Aorta (tissue), 5 donors: ENCODE data around the gene ADGRA1. TPM values are rescaled to one million over a fixed set of nuclear protein-coding genes. Genes with fewer than 3 reads are reported as not detected.

Experiments
- ATAC-seq: fragments of 200-7000 bp; cut with Tn5 transposase; one replicate; pipeline ENCODE4 v1.9.1; 2022; ENCODE audit warnings: moderate library complexity; ENCODE audit not compliant: low FRiP score
- DNase-seq, 2 donors: peaks; one replicate each; pipeline ENCODE4 v3.0.0-alpha.2; 2020
- H3K27ac ChIP-seq, 2 donors: one replicate each; pipeline ENCODE4 v1.5.1; 2013; ENCODE audit warnings: low read length in 2 of 2, mild to moderate bottlenecking in 2 of 2, moderate library complexity in 2 of 2, control low read depth in 1 of 2, inconsistent platforms in 1 of 2, low read depth in 1 of 2
- H3K27me3 ChIP-seq, 2 donors: one replicate each; pipeline ENCODE4 v1.6.1; 2013; ENCODE audit warnings: control low read depth in 1 of 2, low read length in 1 of 2, mild to moderate bottlenecking in 1 of 2, moderate library complexity in 1 of 2; ENCODE audit not compliant: insufficient read depth in 2 of 2, control insufficient read depth in 1 of 2
- H3K36me3 ChIP-seq, 2 donors: one replicate each; pipeline ENCODE4 v1.6.1; 2013; ENCODE audit warnings: control low read depth in 1 of 2, low read length in 1 of 2, mild to moderate bottlenecking in 1 of 2; ENCODE audit not compliant: insufficient read depth in 2 of 2, control insufficient read depth in 1 of 2
- H3K4me1 ChIP-seq, 2 donors: one replicate each; pipeline ENCODE4 v1.6.1; 2013; ENCODE audit warnings: low read length in 2 of 2, control low read depth in 1 of 2, mild to moderate bottlenecking in 1 of 2, moderate library complexity in 1 of 2; ENCODE audit not compliant: insufficient read depth in 2 of 2, control insufficient read depth in 1 of 2
- H3K4me3 ChIP-seq, 2 donors: one replicate each; pipeline ENCODE4 v1.5.1; 2013; ENCODE audit warnings: low read length in 2 of 2, control low read depth in 1 of 2, mild to moderate bottlenecking in 1 of 2
- H3K9me3 ChIP-seq: one replicate; pipeline ENCODE4 v1.6.1; 2013; ENCODE audit warnings: mild to moderate bottlenecking, low read length; ENCODE audit not compliant: control insufficient read depth
- WGBS, 2 donors: extraction: QIAGEN DNeasy Blood & Tissue Kit; methylation state at CpG; one replicate each; pipeline ENCODE4 v1.1.7; 2013; 5-methylcytosine and 5-hydroxymethylcytosine counted together
- intact Hi-C, 2 donors: fragments of 100-400 bp; cut with DNase I; formaldehyde crosslinking; loops; one replicate each; pipeline versions ENCODE4 v1.14.2 to v1.15.0; 2022
- polyA plus RNA-seq, 2 donors: library from polyadenylated mRNA; stranded (reverse); fragments of 200-250 nt; gene quantifications; one replicate each; pipeline ENCODE4 v1.2.3, GENCODE V29; 2013
- total RNA-seq, 2 donors: library from RNA; stranded (reverse); fragmentation: NEBNext Ultra II Directional; extraction: Animal tissue kit (Norgen Biotek cat#: 25700); gene quantifications; one replicate each; pipeline ENCODE4 v1.2.1, GENCODE V29; 2021
- donor health status: healthy with polysubstance abuse.
- donor health status: Bipolar disorder and iron deficiency.
- donor health status: DM: no; HTN: no; CAD: no.
- donor health status: DM: no; HTN: no; CAD: no.
- donor health status: DM: yes; HTN: yes; CAD: no.

The ADGRA1 gene
- total and polyA plus RNA-seq, 4 donors: 0.20 TPM; not detected in 3

- DNase-seq: peak; percentile 26 to 65
- intact Hi-C loops: loop anchor here in 1 of 2 donors (5.0 kb wide), 1 partner anchor 293 kb away; no protein-coding TSS in a partner anchor
Observed at GRCh38 chr10:133129859-133130495, 42.3 kb downstream of the ADGRA1 start.

GRCh38 chr10:133130602-133131001 is 42.9 kb downstream of the ADGRA1 start:
- Histone ChIP-seq H3K9me3 (no peaks in the 10 kb centered on the region), H3K4me3 (no peak overlapping the region), H3K4me1 (no peaks in the 10 kb centered on the region), H3K27ac (no peak overlapping the region), H3K27me3 (no peaks in the 10 kb centered on the region), H3K36me3 (no peaks in the 10 kb centered on the region)
- DNase-seq (peak; percentile 4 to 7), ATAC-seq (no peak)
- WGBS, 2 donors: 77 to 87% methylated on average over 11 of the region's 11 CpGs
- intact Hi-C loops: no loop called here

More at GRCh38 chr10:133129859-133130495, 42.3 kb downstream of the ADGRA1 start:
- H3K36me3 ChIP-seq: no peaks in the 10 kb centered on the region
- no peak for ATAC-seq
- no peak overlapping the region for H3K4me3 ChIP-seq
- H3K9me3 ChIP-seq: no peaks in the 10 kb centered on the region
- H3K27me3 ChIP-seq: no peaks in the 10 kb centered on the region
- H3K4me1 ChIP-seq: no peaks in the 10 kb centered on the region
- no peak overlapping the region for H3K27ac ChIP-seq
- WGBS, 2 donors: 59 to 61% methylated on average over 20 of the region's 20 CpGs

DNA sequence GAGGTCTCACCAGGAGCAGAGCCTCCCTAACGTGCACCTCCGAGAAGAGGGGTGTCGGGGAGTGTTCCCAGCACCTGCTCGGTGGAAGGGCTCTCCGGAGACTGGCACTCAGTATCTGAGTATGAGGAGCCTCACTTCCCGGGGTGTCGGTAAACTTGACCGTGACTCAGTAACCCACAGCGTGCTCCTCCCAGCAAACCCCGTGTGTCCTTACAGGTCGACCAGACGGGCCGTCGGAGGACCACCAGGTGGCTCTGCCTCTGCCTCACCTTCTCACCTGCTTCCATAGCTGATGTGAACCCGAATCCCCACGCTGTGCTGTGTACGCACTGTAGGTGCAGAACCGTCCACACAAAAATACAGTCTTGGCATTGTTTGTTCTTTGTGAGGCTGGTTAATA is 43.3 kb downstream of the ADGRA1 start:
- DNase-seq (peak; percentile 17 to 42), ATAC-seq (no peak)
- WGBS, 2 donors: 77 to 79% methylated on average over 18 of the region's 18 CpGs
- no peak overlapping the region for H3K27ac ChIP-seq
- no peak overlapping the region for H3K4me3 ChIP-seq
- no peaks in the 10 kb centered on the region for H3K9me3 ChIP-seq
- no peaks in the 10 kb centered on the region for H3K4me1 ChIP-seq
- no peaks in the 10 kb centered on the region for H3K36me3 ChIP-seq
- H3K27me3 ChIP-seq: no peaks in the 10 kb centered on the region
- intact Hi-C loops: no loop called here

GRCh38 chr10:133131734-133132472 is 44.2 kb downstream of the ADGRA1 start:
- Histone ChIP-seq H3K27ac (no peak overlapping the region), H3K9me3 (no peaks in the 10 kb centered on the region), H3K4me1 (no peaks in the 10 kb centered on the region), H3K36me3 (no peaks in the 10 kb centered on the region), H3K4me3 (no peak overlapping the region), H3K27me3 (no peaks in the 10 kb centered on the region)
- no peak for ATAC-seq
- DNase-seq: peak; percentile 42 to 45
- intact Hi-C loops: no loop called here
- WGBS, 2 donors: 78 to 79% methylated on average over 41 of the region's 41 CpGs

GRCh38 chr10:133132473-133133291 is 45.0 kb downstream of the ADGRA1 start:
- Histone ChIP-seq H3K36me3 (no peaks in the 10 kb centered on the region), H3K4me1 (no peaks in the 10 kb centered on the region), H3K27ac (no peak overlapping the region), H3K9me3 (no peaks in the 10 kb centered on the region), H3K27me3 (no peaks in the 10 kb centered on the region), H3K4me3 (no peak overlapping the region)
- intact Hi-C loops: no loop called here
- DNase-seq: peak; percentile 31 to 69
- ATAC-seq: no peak
- 84 to 89% methylated on average over 26 of the region's 26 CpGs for whole genome bisulfite sequencing, 2 donors

DNA sequence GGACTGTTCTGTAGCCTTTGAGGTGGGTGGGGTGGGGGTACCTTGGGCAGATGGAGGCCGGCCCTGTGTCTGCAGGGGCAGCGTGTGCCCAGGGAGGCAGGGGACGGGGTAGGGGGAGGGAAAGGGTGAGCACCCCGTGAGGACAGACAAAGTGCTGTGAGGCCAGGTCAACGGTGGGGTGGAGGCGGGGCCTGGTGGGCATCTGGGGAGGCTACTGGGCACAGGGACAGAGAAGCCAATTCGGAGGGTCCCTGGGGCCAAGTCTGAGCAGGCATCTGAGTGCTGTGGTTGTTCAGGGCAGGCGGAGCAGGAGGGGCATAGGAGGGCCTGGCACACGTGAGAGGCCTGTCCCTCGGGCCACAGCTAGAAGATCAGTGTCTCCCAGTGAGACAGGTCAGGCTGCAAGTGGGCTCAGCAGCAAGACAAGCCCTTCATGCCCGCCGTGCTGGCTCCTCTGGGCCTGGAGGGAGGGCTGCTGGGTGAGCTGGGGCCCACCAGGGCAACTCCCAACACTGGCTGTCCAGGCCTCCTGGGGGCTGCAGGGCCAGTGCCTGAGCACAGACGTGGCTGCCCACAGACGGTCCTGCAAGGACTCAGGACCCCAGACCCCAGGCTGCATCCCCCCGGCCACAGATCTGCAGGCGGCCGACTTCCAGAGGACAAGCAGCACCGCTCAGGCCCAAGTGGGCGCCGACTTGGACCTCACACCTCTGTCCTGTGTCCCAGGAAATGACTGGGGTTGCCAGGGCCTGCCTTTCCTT is 45.9 kb downstream of the ADGRA1 start:
- H3K36me3 ChIP-seq: no peaks in the 10 kb centered on the region
- no peaks in the 10 kb centered on the region for H3K9me3 ChIP-seq
- no peaks in the 10 kb centered on the region for H3K27me3 ChIP-seq
- peak; percentile 17 for ATAC-seq
- intact Hi-C loops: no loop called here
- H3K27ac ChIP-seq: no peak overlapping the region
- peak; percentile 38 to 71 for DNase-seq
- no peaks in the 10 kb centered on the region for H3K4me1 ChIP-seq
- WGBS, 2 donors: 79 to 80% methylated on average over 17 to 20 of the region's 20 CpGs
- H3K4me3 ChIP-seq: no peak overlapping the region

GRCh38 chr10:133134411-133135115 is 46.8 kb downstream of the ADGRA1 start:
- intact Hi-C loops: no loop called here
- Histone ChIP-seq H3K4me1 (no peaks in the 10 kb centered on the region), H3K9me3 (no peaks in the 10 kb centered on the region), H3K4me3 (no peak overlapping the region), H3K27me3 (no peaks in the 10 kb centered on the region), H3K27ac (no peak overlapping the region), H3K36me3 (no peaks in the 10 kb centered on the region)
- DNase-seq: peak; percentile 30 to 73
- peak; percentile 36 for ATAC-seq
- 75 to 77% methylated on average over 20 of the region's 20 CpGs for WGBS, 2 donors

DNA sequence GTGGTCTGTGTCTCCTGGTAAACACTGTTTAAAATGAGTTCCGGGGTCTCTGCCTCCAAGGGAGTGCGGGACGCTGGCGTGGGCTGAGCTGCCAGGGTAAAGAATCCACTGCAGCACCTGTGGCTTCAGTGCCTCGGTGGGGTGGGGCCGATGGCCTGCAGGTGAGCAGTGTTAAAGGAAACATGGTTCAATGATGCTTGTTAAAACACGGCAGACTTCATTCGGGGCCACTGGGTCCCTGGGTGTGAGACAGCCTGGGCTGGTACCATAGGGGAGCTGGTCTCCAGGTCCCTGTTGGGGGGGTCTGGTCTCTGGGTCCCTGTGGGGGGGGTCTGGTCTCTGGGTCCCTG is 47.4 kb downstream of the ADGRA1 start:
- peak; percentile 30 to 45 for DNase-seq
- Histone ChIP-seq H3K4me1 (no peaks in the 10 kb centered on the region), H3K27ac (no peak overlapping the region), H3K36me3 (no peaks in the 10 kb centered on the region), H3K9me3 (no peaks in the 10 kb centered on the region), H3K4me3 (no peak overlapping the region), H3K27me3 (no peaks in the 10 kb centered on the region)
- intact Hi-C loops: no loop called here
- 74 to 78% methylated on average over 8 of the region's 8 CpGs for WGBS, 2 donors
- ATAC-seq: no peak
